DND-41 (cell line): ENCODE data around the gene MCTS1.

ENCODE experiments used
- CTCF ChIP-seq: IDR thresholded peaks from 2 replicates; pipeline ENCODE4 v1.5.1; 2012; ENCODE audit warnings: borderline replicate concordance, low read length, moderate library complexity, mild to moderate bottlenecking; ENCODE audit not compliant: poor library complexity, severe bottlenecking; ENCODE audit errors: extremely low read depth
- EZH2 ChIP-seq: IDR thresholded peaks from 3 replicates; pipeline ENCODE4 v1.6.1; 2012; ENCODE audit warnings: borderline replicate concordance, low read depth, mild to moderate bottlenecking, moderate library complexity, low read length, inconsistent platforms; ENCODE audit not compliant: severe bottlenecking

DNA sequence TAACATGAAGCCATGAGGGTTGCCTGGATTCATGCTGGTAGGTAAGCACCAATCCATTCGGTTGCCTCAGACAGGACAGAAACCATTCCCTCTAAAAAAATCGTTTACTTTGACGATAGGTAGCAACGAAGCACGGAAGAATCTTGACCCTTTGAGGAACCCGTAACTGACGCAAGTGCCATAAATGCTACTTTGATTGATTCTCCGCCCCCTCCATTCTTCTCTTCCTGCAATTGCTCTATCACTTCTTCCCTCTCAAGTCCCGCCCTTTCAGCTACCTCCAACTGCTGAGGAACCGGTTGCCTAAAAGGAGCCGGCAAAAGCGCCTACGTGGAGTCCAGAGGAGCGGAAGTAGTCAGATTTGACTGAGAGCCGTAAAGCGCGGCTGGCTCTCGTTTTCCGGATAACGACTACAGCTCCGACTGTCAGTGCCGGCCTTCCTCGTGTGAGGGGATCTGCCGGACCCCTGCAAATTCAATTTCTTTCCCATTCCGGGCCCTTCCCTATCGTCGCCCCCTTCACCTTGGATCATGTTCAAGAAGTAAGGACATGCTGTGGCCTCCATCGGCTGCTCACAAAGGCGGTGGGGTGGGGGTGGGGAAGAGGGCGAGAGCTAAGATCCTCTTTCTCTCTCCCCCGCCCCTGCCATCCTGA, at the start of gene MCTS1:
- no peak for TF ChIP-seq EZH2
- no peak for TF ChIP-seq CTCF
